H9 (cell line): Measurements from ENCODE around the gene SNORC. TPM values are rescaled to one million over a fixed set of nuclear protein-coding genes. Genes with fewer than 3 reads are reported as not detected.
A peak's percentile ranks its signal among the peaks of the same experiment; 100 is the strongest.

Experiments used
- DNase-seq: peaks from one replicate; pipeline ENCODE4 v3.0.0-alpha.2; 2017
- H2AFZ ChIP-seq: one replicate; pipeline ENCODE4 v1.6.1; 2013; ENCODE audit warnings: mild to moderate bottlenecking, low read length, control low read depth, moderate library complexity
- H2AK5ac ChIP-seq: 2 replicates; pipeline ENCODE4 v1.6.1; 2013; ENCODE audit warnings: low read length, control low read depth, mixed read lengths; ENCODE audit not compliant: insufficient read length
- H2BK120ac ChIP-seq: one replicate; pipeline ENCODE4 v1.6.1; 2013; ENCODE audit warnings: low read depth, mild to moderate bottlenecking, low read length, control low read depth, inconsistent platforms; ENCODE audit not compliant: poor library complexity, severe bottlenecking
- H2BK12ac ChIP-seq: 2 replicates; pipeline ENCODE4 v1.6.1; 2013; ENCODE audit warnings: low read length, control low read depth, mixed read lengths, low read depth; ENCODE audit not compliant: insufficient read length
- H2BK15ac ChIP-seq: 2 replicates; pipeline ENCODE4 v1.6.1; 2013; ENCODE audit warnings: low read depth, low read length, control low read depth
- H2BK20ac ChIP-seq: one replicate; pipeline ENCODE4 v1.6.1; 2013; ENCODE audit warnings: low read depth, mild to moderate bottlenecking, low read length, control low read depth, inconsistent platforms; ENCODE audit not compliant: poor library complexity, severe bottlenecking
- H2BK5ac ChIP-seq: 2 replicates; pipeline ENCODE4 v1.6.1; 2013; ENCODE audit warnings: low read length, control low read depth, mixed read lengths; ENCODE audit not compliant: insufficient read length
- H3K14ac ChIP-seq: 2 replicates; pipeline ENCODE4 v1.6.1; 2013; ENCODE audit warnings: low read length, control low read depth; ENCODE audit not compliant: insufficient read depth
- H3K18ac ChIP-seq: 2 replicates; pipeline ENCODE4 v1.6.1; 2013; ENCODE audit warnings: low read depth, mild to moderate bottlenecking, mixed read lengths, low read length, control low read depth; ENCODE audit not compliant: insufficient read length
- H3K23ac ChIP-seq: 2 replicates; pipeline ENCODE4 v1.6.1; 2013; ENCODE audit warnings: low read length, control low read depth, mixed read lengths, low read depth; ENCODE audit not compliant: insufficient read length
- H3K23me2 ChIP-seq: 2 replicates; pipeline ENCODE4 v1.6.1; 2013; ENCODE audit warnings: low read depth, mild to moderate bottlenecking, mixed read lengths, low read length, control low read depth; ENCODE audit not compliant: insufficient read length, poor library complexity, severe bottlenecking
- H3K27ac ChIP-seq: 2 replicates; pipeline ENCODE4 v1.5.1; 2013; ENCODE audit warnings: low read length, control low read depth, mixed read lengths, low read depth; ENCODE audit not compliant: insufficient read length
- H3K27me3 ChIP-seq: 2 replicates; pipeline ENCODE4 v1.6.1; 2013; ENCODE audit warnings: low read length, control low read depth, inconsistent platforms; ENCODE audit not compliant: insufficient read depth
- H3K4ac ChIP-seq: 2 replicates; pipeline ENCODE4 v1.6.1; 2013; ENCODE audit warnings: low read depth, mild to moderate bottlenecking, control low read depth, inconsistent platforms, low read length, moderate library complexity
- H3K4me1 ChIP-seq: 2 replicates; pipeline ENCODE4 v1.6.1; 2013; ENCODE audit warnings: low read length, control low read depth, inconsistent platforms; ENCODE audit not compliant: insufficient read depth
- H3K4me2 ChIP-seq: 2 replicates; pipeline ENCODE4 v1.6.1; 2013; ENCODE audit warnings: low read length, control low read depth, mixed read lengths; ENCODE audit not compliant: insufficient read length, insufficient read depth
- H3K56ac ChIP-seq: 2 replicates; pipeline ENCODE4 v1.6.1; 2013; ENCODE audit warnings: low read depth, mild to moderate bottlenecking, mixed read lengths, low read length, control low read depth; ENCODE audit not compliant: insufficient read length
- H3K79me1 ChIP-seq: 2 replicates; pipeline ENCODE4 v1.6.1; 2013; ENCODE audit warnings: low read depth, mild to moderate bottlenecking, moderate library complexity, low read length, control low read depth, inconsistent platforms; ENCODE audit not compliant: insufficient read depth, poor library complexity, severe bottlenecking
- H3K79me2 ChIP-seq: 2 replicates; pipeline ENCODE4 v1.6.1; 2013; ENCODE audit warnings: low read length, control low read depth, inconsistent platforms; ENCODE audit not compliant: insufficient read depth
- H3K9ac ChIP-seq: 2 replicates; pipeline ENCODE4 v1.6.1; 2013; ENCODE audit warnings: low read length, control low read depth, mixed read lengths; ENCODE audit not compliant: insufficient read length; ENCODE audit errors: extremely low read depth
- H3K9me3 ChIP-seq: one replicate; pipeline ENCODE4 v1.6.1; 2013; ENCODE audit warnings: low read depth, low read length, inconsistent platforms; ENCODE audit not compliant: control insufficient read depth
- H3T11ph ChIP-seq: one replicate; pipeline ENCODE4 v1.6.1; 2013; ENCODE audit warnings: mild to moderate bottlenecking, low read length, control low read depth, inconsistent platforms
- H4K20me1 ChIP-seq: one replicate; pipeline ENCODE4 v1.6.1; 2013; ENCODE audit not compliant: control insufficient read depth, insufficient read length, insufficient read depth
- H4K5ac ChIP-seq: 2 replicates; pipeline ENCODE4 v1.6.1; 2013; ENCODE audit warnings: low read depth, mild to moderate bottlenecking, mixed read lengths, low read length, control low read depth; ENCODE audit not compliant: insufficient read length
- H4K8ac ChIP-seq: replicated peaks from 2 replicates; pipeline ENCODE4 v1.6.1; 2013; ENCODE audit warnings: low read length, control low read depth, mixed read lengths, low read depth; ENCODE audit not compliant: insufficient read length
- H4K91ac ChIP-seq: 2 replicates; pipeline ENCODE4 v1.6.1; 2013; ENCODE audit warnings: low read depth, mild to moderate bottlenecking, moderate library complexity, mixed read lengths, low read length, control low read depth; ENCODE audit not compliant: insufficient read length
- H3K27ac Mint-ChIP-seq, 3 experiments: 2 replicates in 2 of 3; 3 replicates in 1 of 3; pipeline ENCODE4 v1.8.0; 2020 to 2021; ENCODE audit warnings: mixed read lengths in 3 of 3, mild to moderate bottlenecking in 1 of 3, moderate library complexity in 1 of 3
- H3K27me3 Mint-ChIP-seq: 2 replicates; pipeline ENCODE4 v1.8.0; 2021; ENCODE audit warnings: low read depth, mild to moderate bottlenecking, moderate library complexity, mixed read lengths
- H3K36me3 Mint-ChIP-seq, 3 experiments: 2 replicates in 2 of 3; 3 replicates in 1 of 3; pipeline ENCODE4 v1.8.0; 2020 to 2021; ENCODE audit warnings: low read depth in 3 of 3, mixed read lengths in 3 of 3; ENCODE audit not compliant: insufficient read depth in 1 of 3
- H3K4me1 Mint-ChIP-seq, 2 experiments: 2 replicates each; pipeline ENCODE4 v1.8.0; 2020; ENCODE audit warnings: mixed read lengths in 2 of 2
- H3K4me3 Mint-ChIP-seq, 2 experiments: 2 replicates in 1 of 2; 3 replicates in 1 of 2; pipeline ENCODE4 v1.8.0; 2020 to 2021; ENCODE audit warnings: mild to moderate bottlenecking in 2 of 2, mixed read lengths in 2 of 2, moderate library complexity in 1 of 2
- H3K9me3 Mint-ChIP-seq, 2 experiments: 2 replicates in 1 of 2; 3 replicates in 1 of 2; pipeline ENCODE4 v1.8.0; 2020; ENCODE audit warnings: mild to moderate bottlenecking in 2 of 2, mixed read lengths in 2 of 2, moderate library complexity in 1 of 2
- WGBS: extraction: QIAGEN DNeasy Blood & Tissue Kit; methylation state at CpG from one replicate; pipeline ENCODE4 v1.1.7; 2013; ENCODE audit warnings: missing lambda C conversion rate, low lambda C conversion rate, mixed read lengths; ENCODE audit not compliant: insufficient read length; ENCODE audit errors: extremely low coverage; 5-methylcytosine and 5-hydroxymethylcytosine counted together
- total RNA-seq: library from RNA; stranded (reverse); gene quantifications from 2 replicates; pipeline ENCODE4 v1.2.1, GENCODE V29; 2021
- TF ChIP-seq, protein P1 (sequence below): fragments of 200-600 bp; sonication (generic); conservative IDR thresholded peaks from 3 replicates; pipeline ENCODE4 v1.8.0; 2021; ENCODE audit warnings: antibody characterized with exemption, mild to moderate bottlenecking

Gene SNORC
- total RNA-seq, 1 experiment from 2014 or later = 1.1 TPM

DNA sequence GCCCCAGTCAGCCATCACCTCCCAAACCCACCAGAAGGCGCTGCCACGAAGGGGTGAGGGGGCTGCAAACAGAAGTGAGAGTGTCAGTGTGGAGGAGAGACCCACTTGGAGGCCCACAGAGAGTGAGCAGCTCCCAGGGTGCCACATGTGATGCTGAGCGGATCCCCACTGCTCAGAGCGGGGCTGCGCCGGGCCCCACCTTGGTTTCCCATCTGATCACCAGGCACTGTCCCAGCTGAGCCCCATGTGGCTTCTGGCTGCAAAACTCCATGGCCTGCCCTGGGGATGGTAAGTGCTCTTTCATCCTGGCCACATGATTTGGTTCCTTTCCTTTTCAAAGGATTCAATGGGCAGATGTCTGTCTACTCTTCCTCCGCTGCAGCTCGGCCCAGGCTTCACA is 23.8 kb downstream of the SNORC start:
- H4K20me1 ChIP-seq = no peaks in the 10 kb centered on the region
- peak; percentile 25 for DNase-seq
- TF ChIP-seq, protein P1, sequence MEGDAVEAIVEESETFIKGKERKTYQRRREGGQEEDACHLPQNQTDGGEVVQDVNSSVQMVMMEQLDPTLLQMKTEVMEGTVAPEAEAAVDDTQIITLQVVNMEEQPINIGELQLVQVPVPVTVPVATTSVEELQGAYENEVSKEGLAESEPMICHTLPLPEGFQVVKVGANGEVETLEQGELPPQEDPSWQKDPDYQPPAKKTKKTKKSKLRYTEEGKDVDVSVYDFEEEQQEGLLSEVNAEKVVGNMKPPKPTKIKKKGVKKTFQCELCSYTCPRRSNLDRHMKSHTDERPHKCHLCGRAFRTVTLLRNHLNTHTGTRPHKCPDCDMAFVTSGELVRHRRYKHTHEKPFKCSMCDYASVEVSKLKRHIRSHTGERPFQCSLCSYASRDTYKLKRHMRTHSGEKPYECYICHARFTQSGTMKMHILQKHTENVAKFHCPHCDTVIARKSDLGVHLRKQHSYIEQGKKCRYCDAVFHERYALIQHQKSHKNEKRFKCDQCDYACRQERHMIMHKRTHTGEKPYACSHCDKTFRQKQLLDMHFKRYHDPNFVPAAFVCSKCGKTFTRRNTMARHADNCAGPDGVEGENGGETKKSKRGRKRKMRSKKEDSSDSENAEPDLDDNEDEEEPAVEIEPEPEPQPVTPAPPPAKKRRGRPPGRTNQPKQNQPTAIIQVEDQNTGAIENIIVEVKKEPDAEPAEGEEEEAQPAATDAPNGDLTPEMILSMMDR = no peak

More for the DNA sequence above, 23.8 kb downstream of the SNORC start:
- no peak overlapping the region for H3K56ac ChIP-seq
- no peak overlapping the region for H3K23ac ChIP-seq
- H2BK20ac ChIP-seq = no peak overlapping the region
- no peak overlapping the region for H2BK120ac ChIP-seq
- H3K9me3 ChIP-seq = no peaks in the 10 kb centered on the region
- H3K18ac ChIP-seq = no peak overlapping the region
- no peak overlapping the region for H2BK12ac ChIP-seq
- no peaks in the 10 kb centered on the region for H3K27me3 ChIP-seq
- H3K79me1 ChIP-seq = no peaks in the 10 kb centered on the region
- H4K8ac ChIP-seq = no peak overlapping the region
- Mint-ChIP-seq H3K36me3 (no peaks in the 10 kb centered on the region; a peak in 1 of 7 replicates), H3K9me3 (no peaks in the 10 kb centered on the region), H3K27ac (no peak overlapping the region), H3K4me3 (no peak overlapping the region), H3K27me3 (peaks cover 49% of the 10 kb centered on the region), H3K4me1 (peaks cover 14 to 16% of the 10 kb centered on the region in 2 experiments)
- no peak overlapping the region for H3K9ac ChIP-seq
- no peak overlapping the region for H3K4me2 ChIP-seq
- no peak overlapping the region for H2BK15ac ChIP-seq
- no peak overlapping the region for H4K91ac ChIP-seq
- H2BK5ac ChIP-seq = no peak overlapping the region
- no peak overlapping the region for H3K27ac ChIP-seq
- H3K23me2 ChIP-seq = no peaks in the 10 kb centered on the region
- no peak overlapping the region for H2AK5ac ChIP-seq
- H4K5ac ChIP-seq = no peak overlapping the region
- no peak overlapping the region for H3T11ph ChIP-seq
- no peak overlapping the region for H3K14ac ChIP-seq
- no peak overlapping the region for H2AFZ ChIP-seq
- H3K79me2 ChIP-seq = no peaks in the 10 kb centered on the region
- no peaks in the 10 kb centered on the region; the same call in 1 of the 2 replicates for H3K4me1 ChIP-seq
- WGBS = no CpG with 5 or more reads among the region's 8 CpGs
- H3K4ac ChIP-seq = no peak overlapping the region
